Ammon's horn (tissue), 1 donor: ENCODE measurements around the gene CLCA4.

Experiments
- DNase-seq: peaks from one replicate; pipeline ENCODE4 v3.0.0-alpha.2; 2016; ENCODE audit warnings: low spot score

The CLCA4 gene

DNA sequence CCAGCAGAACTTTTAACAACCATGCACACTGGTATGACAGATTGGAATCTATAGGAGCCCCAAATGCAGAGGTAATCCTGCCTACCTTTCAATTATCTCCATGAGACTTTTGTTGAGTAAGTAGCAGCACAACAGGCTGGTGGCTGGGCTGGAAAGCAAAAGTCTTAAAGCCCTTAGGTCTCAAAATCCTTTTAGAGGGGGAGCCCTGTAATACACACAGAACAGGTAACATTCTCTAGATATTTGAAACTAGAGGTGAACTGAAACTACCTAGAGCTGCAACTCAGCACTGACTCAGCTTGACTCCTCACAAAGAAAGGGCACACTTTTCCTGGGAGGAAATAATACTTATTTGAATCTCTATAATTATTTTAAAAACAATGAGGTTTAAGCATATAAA lies 71.5 kb downstream of the CLCA4 start:
- DNase-seq = no peak

DNA sequence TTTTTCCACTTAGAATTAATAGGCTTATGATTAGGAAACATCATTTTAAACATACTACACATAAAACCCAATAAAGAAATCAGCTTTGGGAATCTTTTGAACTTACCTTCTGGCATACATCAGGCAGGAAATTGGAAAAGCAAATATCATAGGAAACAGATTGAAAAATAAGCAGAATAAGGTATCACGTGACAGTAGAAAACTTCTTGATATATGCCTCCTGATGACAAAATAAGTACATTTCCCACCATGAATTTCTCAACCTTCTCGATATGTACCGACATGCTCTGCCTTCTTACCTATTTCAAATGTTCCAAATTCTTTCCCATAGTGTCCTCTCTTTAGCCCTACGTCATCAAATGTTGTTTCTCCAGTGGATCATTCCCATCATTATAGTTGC lies 72.4 kb downstream of the CLCA4 start:
- DNase-seq = no peak

- DNase-seq = no peak
Observed at GRCh38 chr1:86621286-86621685, 74.4 kb downstream of the CLCA4 start.
